Esophagus muscularis mucosa (tissue), 4 donors: Measurements from ENCODE around the gene SPP2. TPM values are rescaled to one million over a fixed set of nuclear protein-coding genes. Genes with fewer than 3 reads are reported as not detected.
A peak's percentile ranks its signal among the peaks of the same experiment; 100 is the strongest.

Source experiments
- DNase-seq: peaks from one replicate; pipeline ENCODE4 v3.0.0-alpha.2; 2017; ENCODE audit errors: extremely low spot score
- H3K27ac ChIP-seq, 4 donors: fragments of 200-600 bp; sonication (generic); replicated peaks in 1 of 4; 1 replicate in 3 of 4; 2 replicates in 1 of 4; pipeline ENCODE4 v1.5.1; 2016 to 2019; ENCODE audit warnings: mild to moderate bottlenecking in 1 of 4
- H3K27me3 ChIP-seq, 4 donors: fragments of 200-600 bp; sonication (generic); one replicate each; pipeline versions ENCODE4 v1.5.1 to v1.6.0; 2016 to 2019
- H3K36me3 ChIP-seq, 4 donors: fragments of 200-600 bp; sonication (generic); one replicate each; pipeline ENCODE4 v1.5.1; 2016 to 2019
- H3K4me1 ChIP-seq, 4 donors: fragments of 200-600 bp; sonication (generic); one replicate each; pipeline ENCODE4 v1.5.1; 2016 to 2019
- H3K4me3 ChIP-seq, 4 donors: fragments of 200-600 bp; sonication (generic); 1 replicate in 2 of 4; 2 replicates in 2 of 4; pipeline ENCODE4 v1.5.1; 2016 to 2019; ENCODE audit warnings: mild to moderate bottlenecking in 4 of 4, moderate library complexity in 1 of 4
- H3K9me3 ChIP-seq, 4 donors: fragments of 200-600 bp; sonication (generic); 1 replicate in 3 of 4; 2 replicates in 1 of 4; pipeline ENCODE4 v1.5.1; 2016 to 2019
- EP300 ChIP-seq: sonication (generic); formaldehyde crosslinking; IDR thresholded peaks from one replicate; pipeline ENCODE4 v1.6.1; 2017; ENCODE audit warnings: antibody characterized with exemption
- POLR2A ChIP-seq: fragments of 450-650 bp; IDR thresholded peaks from one replicate; pipeline ENCODE4 v1.6.1; 2017; ENCODE audit warnings: antibody characterized with exemption, moderate library complexity, mild to moderate bottlenecking, low read depth
- POLR2AphosphoS5 ChIP-seq, 2 donors: sonication (generic); formaldehyde crosslinking; IDR thresholded peaks; one replicate each; pipeline ENCODE4 v1.6.1; 2017; ENCODE audit warnings: antibody characterized with exemption in 2 of 2
- WGBS: methylation state at CpG from one replicate; pipeline ENCODE4 v1.1.5; 2018; 5-methylcytosine and 5-hydroxymethylcytosine counted together
- intact Hi-C: fragments of 100-400 bp; cut with DNase I; formaldehyde crosslinking; loops from one replicate; pipeline ENCODE4 v1.15.1; 2023
- total RNA-seq, 4 donors: library from RNA; depleted of rRNA; stranded (reverse); fragments of >200 nt; gene quantifications; one replicate each; pipeline versions ENCODE4 v1.1.0 to v1.2.1, GENCODE V29; 2016
- TF ChIP-seq, protein P1 (sequence below), 3 experiments: fragments of 200-600 bp in 2 of 3; fragments of 450-650 bp in 1 of 3; sonication (generic) in 2 of 3; IDR thresholded peaks; one replicate each; pipeline ENCODE4 v1.5.1; 2017 to 2019; ENCODE audit warnings: antibody characterized with exemption in 3 of 3, mild to moderate bottlenecking in 2 of 3, moderate library complexity in 1 of 3

SPP2 gene
- total RNA-seq, 4 donors from 2014 or later = not detected

DNA sequence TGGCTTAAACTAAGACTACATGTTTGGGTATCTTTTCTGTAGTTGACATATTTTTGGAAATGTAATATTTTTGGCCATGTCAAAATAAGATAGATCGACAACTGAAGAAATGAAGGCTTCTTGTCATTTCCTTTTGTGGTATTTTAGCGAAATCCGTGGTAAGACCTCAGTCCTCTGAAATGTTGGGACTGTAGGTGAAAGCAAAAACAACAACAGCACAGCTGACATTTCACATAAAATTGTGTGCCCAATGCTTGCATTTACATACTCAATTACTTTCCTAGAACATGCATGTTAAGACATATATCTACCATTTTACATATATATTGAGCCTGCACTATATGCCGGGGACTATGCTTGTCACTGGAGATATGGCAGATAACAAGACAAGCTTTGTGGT is 50.2 kb downstream of the SPP2 start:
- H3K4me3 ChIP-seq = no peak overlapping the region
- no peak for TF ChIP-seq POLR2A
- no peaks in the 10 kb centered on the region for H3K4me1 ChIP-seq
- H3K36me3 ChIP-seq = no peaks in the 10 kb centered on the region
- H3K27me3 ChIP-seq = no peaks in the 10 kb centered on the region
- WGBS = 67% methylated on average over 4 of the region's 4 CpGs
- intact Hi-C loops = no loop called here
- no peak overlapping the region for H3K27ac ChIP-seq
- no peaks in the 10 kb centered on the region for H3K9me3 ChIP-seq
- DNase-seq = peak; percentile 55

DNA sequence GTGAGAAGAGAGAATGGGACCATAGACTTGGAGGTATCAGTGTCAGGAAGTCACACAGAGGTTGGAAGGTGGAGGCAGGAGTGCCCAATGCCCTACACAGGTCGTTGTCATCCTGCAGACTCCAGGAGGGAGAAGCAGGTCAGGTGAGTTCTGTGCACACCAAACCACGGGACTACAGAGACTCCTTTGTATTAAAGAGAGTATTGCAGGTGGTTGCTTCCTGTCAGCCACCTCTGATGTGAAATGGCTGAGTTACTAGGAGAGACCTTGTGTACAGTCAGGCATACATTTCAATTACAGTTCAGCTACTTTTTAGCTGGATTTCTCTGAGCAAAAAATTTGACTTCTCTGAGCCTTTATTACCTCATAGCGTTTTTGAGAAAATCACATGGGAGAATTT is 51.6 kb downstream of the SPP2 start:
- no peak overlapping the region for H3K27ac ChIP-seq
- TF ChIP-seq POLR2A (no peak), POLR2AphosphoS5 (IDR thresholded peaks at IDR 0.05) (no peak), EP300 (no peak)
- TF ChIP-seq, protein P1, sequence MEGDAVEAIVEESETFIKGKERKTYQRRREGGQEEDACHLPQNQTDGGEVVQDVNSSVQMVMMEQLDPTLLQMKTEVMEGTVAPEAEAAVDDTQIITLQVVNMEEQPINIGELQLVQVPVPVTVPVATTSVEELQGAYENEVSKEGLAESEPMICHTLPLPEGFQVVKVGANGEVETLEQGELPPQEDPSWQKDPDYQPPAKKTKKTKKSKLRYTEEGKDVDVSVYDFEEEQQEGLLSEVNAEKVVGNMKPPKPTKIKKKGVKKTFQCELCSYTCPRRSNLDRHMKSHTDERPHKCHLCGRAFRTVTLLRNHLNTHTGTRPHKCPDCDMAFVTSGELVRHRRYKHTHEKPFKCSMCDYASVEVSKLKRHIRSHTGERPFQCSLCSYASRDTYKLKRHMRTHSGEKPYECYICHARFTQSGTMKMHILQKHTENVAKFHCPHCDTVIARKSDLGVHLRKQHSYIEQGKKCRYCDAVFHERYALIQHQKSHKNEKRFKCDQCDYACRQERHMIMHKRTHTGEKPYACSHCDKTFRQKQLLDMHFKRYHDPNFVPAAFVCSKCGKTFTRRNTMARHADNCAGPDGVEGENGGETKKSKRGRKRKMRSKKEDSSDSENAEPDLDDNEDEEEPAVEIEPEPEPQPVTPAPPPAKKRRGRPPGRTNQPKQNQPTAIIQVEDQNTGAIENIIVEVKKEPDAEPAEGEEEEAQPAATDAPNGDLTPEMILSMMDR (IDR thresholded peaks at IDR 0.05) = no peak
- intact Hi-C loops = no loop called here
- H3K4me3 ChIP-seq = no peak overlapping the region
- DNase-seq = peak; percentile 53
- H3K4me1 ChIP-seq = no peaks in the 10 kb centered on the region
- no peaks in the 10 kb centered on the region for H3K9me3 ChIP-seq
- H3K27me3 ChIP-seq = no peaks in the 10 kb centered on the region
- 57% methylated on average over 3 of the region's 3 CpGs for WGBS
- no peaks in the 10 kb centered on the region for H3K36me3 ChIP-seq

DNA sequence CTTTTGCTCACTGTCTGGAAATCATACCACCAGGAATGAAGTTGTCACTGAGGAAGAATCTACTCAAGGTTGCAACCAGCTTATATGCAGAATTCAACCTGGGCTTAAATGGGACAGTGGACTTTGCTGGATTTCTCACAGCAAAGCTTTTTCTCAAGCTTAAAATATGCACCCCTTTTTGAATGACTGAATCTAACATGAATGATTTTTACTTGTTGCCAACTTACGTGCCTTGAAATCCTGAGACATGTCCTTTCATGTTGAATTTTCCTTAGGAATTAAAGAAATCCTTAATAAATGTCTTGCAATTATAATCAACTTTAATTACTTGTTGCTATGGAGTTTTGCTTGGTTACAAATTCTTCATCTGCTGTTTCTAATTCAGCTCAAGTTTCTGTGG is 57.4 kb downstream of the SPP2 start:
- DNase-seq = no peak
- Histone ChIP-seq H3K4me3 (no peak overlapping the region), H3K36me3 (no peaks in the 10 kb centered on the region), H3K9me3 (no peaks in the 10 kb centered on the region), H3K27ac (no peak overlapping the region), H3K27me3 (peaks cover 0 to 3% (median 0%) of the 10 kb centered on the region in 4 donors), H3K4me1 (no peaks in the 10 kb centered on the region)
- intact Hi-C loops = no loop called here
- WGBS = 88% methylated on average over 1 of the region's 1 CpG
- TF ChIP-seq, protein P1 (IDR thresholded peaks at IDR 0.05) = no peak
- TF ChIP-seq POLR2AphosphoS5 (IDR thresholded peaks at IDR 0.05) = no peak
- TF ChIP-seq EP300 = no peak
- TF ChIP-seq POLR2A = no peak

GRCh38 chr2:234109321-234109720 is 58.8 kb downstream of the SPP2 start:
- WGBS = 90% methylated on average over 8 of the region's 8 CpGs

GRCh38 chr2:234110219-234110618 is 59.7 kb downstream of the SPP2 start:
- no peak for DNase-seq
- Histone ChIP-seq H3K36me3 (no peaks in the 10 kb centered on the region), H3K9me3 (no peaks in the 10 kb centered on the region), H3K27ac (no peak overlapping the region), H3K4me1 (no peaks in the 10 kb centered on the region), H3K4me3 (no peak overlapping the region), H3K27me3 (peaks cover 0 to 3% (median 0%) of the 10 kb centered on the region in 4 donors)
- TF ChIP-seq POLR2AphosphoS5 (IDR thresholded peaks at IDR 0.05) = no peak
- intact Hi-C loops = no loop called here

More at GRCh38 chr2:234109321-234109720, 58.8 kb downstream of the SPP2 start:
- H3K9me3 ChIP-seq = no peaks in the 10 kb centered on the region
- DNase-seq = peak; percentile 90
- H3K36me3 ChIP-seq = no peaks in the 10 kb centered on the region
- no peaks in the 10 kb centered on the region for H3K4me1 ChIP-seq
- H3K27ac ChIP-seq = no peak overlapping the region
- TF ChIP-seq EP300 (no peak), POLR2AphosphoS5 (IDR thresholded peaks at IDR 0.05) (no peak)
- no peak overlapping the region for H3K4me3 ChIP-seq
- intact Hi-C loops = no loop called here
- H3K27me3 ChIP-seq = peaks cover 0 to 3% (median 0%) of the 10 kb centered on the region in 4 donors

DNA sequence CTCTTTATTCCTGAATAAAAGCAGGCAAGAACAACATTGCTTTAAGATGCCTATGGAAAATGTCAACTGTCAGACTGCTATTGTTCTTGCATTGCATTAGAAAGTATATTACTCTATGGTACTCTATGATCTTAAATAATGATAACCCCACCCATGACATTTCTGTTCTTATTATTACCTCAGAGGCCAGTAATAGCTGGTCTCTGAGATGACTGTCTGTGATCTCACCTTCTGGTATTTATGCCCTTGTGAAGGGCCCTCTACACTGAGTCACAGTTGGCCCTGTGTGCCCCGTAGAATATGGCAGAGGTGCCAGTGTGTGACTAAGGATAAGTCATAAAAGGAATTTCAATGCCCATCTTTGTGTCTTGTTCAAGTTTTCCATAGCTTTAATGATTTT is 61.0 kb downstream of the SPP2 start:
- H3K27me3 ChIP-seq = peaks cover 0 to 3% (median 0%) of the 10 kb centered on the region in 4 donors
- H3K27ac ChIP-seq = no peak overlapping the region
- DNase-seq = peak; percentile 53
- no peaks in the 10 kb centered on the region for H3K36me3 ChIP-seq
- 93% methylated on average over 1 of the region's 1 CpG for WGBS
- H3K9me3 ChIP-seq = no peaks in the 10 kb centered on the region
- intact Hi-C loops = no loop called here
- TF ChIP-seq POLR2AphosphoS5 (IDR thresholded peaks at IDR 0.05) = no peak
- TF ChIP-seq, protein P1 (IDR thresholded peaks at IDR 0.05) = no peak
- TF ChIP-seq EP300 = no peak
- TF ChIP-seq POLR2A = no peak
- no peak overlapping the region for H3K4me3 ChIP-seq
- no peaks in the 10 kb centered on the region for H3K4me1 ChIP-seq
